Ishikawa (cell line): Measurements from ENCODE around the gene FAM89A.

Experiments used
- CEBPB ChIP-seq: IDR thresholded peaks from 2 replicates; pipeline ENCODE4 v1.6.1; 2012
- CREB1 ChIP-seq: IDR thresholded peaks from 2 replicates; pipeline ENCODE4 v1.6.1; 2012; ENCODE audit warnings: low read depth
- EGR1 ChIP-seq: IDR thresholded peaks from 2 replicates; pipeline ENCODE4 v1.6.1; 2012
- EP300 ChIP-seq: IDR thresholded peaks from 2 replicates; pipeline ENCODE4 v1.6.1; 2012; ENCODE audit warnings: borderline replicate concordance
- FOXM1 ChIP-seq: IDR thresholded peaks from 2 replicates; pipeline ENCODE4 v1.6.1; 2012; ENCODE audit warnings: low read depth, borderline replicate concordance
- NFIC ChIP-seq: IDR thresholded peaks from 2 replicates; pipeline ENCODE4 v1.6.1; 2012
- RAD21 ChIP-seq: IDR thresholded peaks from 2 replicates; pipeline ENCODE4 v1.6.1; 2012; ENCODE audit warnings: low read depth
- TAF1 ChIP-seq: IDR thresholded peaks from 2 replicates; pipeline ENCODE4 v1.6.1; 2012; ENCODE audit warnings: low read depth, mild to moderate bottlenecking
- TCF12 ChIP-seq: IDR thresholded peaks from 2 replicates; pipeline ENCODE4 v1.6.1; 2012; ENCODE audit warnings: low read depth
- TEAD4 ChIP-seq: IDR thresholded peaks from 2 replicates; pipeline ENCODE4 v1.6.1; 2012
- YY1 ChIP-seq: IDR thresholded peaks from 2 replicates; pipeline ENCODE4 v1.6.1; 2012; ENCODE audit warnings: low read depth
- ZBTB7A ChIP-seq: IDR thresholded peaks from 2 replicates; pipeline ENCODE4 v1.6.1; 2012; ENCODE audit warnings: low read depth
- TF ChIP-seq, protein P1 (sequence below): IDR thresholded peaks from 2 replicates; pipeline ENCODE4 v1.6.1; 2012
- TF ChIP-seq, protein P2 (sequence below): IDR thresholded peaks from 2 replicates; pipeline ENCODE4 v1.6.1; 2012; ENCODE audit warnings: low read depth, mild to moderate bottlenecking
- TF ChIP-seq, protein P3 (sequence below): IDR thresholded peaks from 2 replicates; pipeline ENCODE4 v1.6.1; 2012

The FAM89A gene

DNA sequence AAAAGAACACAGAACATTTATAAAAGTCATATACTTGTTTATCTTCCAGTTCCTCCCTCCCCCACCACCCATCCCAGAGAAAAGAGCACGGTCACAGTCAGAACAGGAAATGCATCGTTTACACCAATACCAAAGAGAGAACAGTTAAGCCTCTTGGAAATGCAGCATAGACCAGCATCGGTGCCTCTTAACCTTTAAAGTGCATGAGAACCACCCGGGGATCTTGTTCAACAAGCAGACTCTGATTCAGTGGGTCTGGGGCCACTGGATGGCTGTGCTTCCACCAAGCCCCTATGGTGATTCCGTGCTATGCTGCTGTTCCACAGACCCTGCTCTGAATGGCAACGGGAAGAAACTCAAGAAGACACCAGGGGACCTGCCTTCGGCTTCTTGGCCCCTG is 19.2 kb downstream of the FAM89A start:
- TF ChIP-seq, protein P1, sequence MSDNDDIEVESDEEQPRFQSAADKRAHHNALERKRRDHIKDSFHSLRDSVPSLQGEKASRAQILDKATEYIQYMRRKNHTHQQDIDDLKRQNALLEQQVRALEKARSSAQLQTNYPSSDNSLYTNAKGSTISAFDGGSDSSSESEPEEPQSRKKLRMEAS: no peak
- TF ChIP-seq, protein P2, sequence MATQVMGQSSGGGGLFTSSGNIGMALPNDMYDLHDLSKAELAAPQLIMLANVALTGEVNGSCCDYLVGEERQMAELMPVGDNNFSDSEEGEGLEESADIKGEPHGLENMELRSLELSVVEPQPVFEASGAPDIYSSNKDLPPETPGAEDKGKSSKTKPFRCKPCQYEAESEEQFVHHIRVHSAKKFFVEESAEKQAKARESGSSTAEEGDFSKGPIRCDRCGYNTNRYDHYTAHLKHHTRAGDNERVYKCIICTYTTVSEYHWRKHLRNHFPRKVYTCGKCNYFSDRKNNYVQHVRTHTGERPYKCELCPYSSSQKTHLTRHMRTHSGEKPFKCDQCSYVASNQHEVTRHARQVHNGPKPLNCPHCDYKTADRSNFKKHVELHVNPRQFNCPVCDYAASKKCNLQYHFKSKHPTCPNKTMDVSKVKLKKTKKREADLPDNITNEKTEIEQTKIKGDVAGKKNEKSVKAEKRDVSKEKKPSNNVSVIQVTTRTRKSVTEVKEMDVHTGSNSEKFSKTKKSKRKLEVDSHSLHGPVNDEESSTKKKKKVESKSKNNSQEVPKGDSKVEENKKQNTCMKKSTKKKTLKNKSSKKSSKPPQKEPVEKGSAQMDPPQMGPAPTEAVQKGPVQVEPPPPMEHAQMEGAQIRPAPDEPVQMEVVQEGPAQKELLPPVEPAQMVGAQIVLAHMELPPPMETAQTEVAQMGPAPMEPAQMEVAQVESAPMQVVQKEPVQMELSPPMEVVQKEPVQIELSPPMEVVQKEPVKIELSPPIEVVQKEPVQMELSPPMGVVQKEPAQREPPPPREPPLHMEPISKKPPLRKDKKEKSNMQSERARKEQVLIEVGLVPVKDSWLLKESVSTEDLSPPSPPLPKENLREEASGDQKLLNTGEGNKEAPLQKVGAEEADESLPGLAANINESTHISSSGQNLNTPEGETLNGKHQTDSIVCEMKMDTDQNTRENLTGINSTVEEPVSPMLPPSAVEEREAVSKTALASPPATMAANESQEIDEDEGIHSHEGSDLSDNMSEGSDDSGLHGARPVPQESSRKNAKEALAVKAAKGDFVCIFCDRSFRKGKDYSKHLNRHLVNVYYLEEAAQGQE: no peak
- TF ChIP-seq TAF1: no peak
- no peak for TF ChIP-seq YY1
- TF ChIP-seq TEAD4: no peak
- no peak for TF ChIP-seq EGR1
- no peak for TF ChIP-seq TCF12
- no peak for TF ChIP-seq RAD21
- no peak for TF ChIP-seq ZBTB7A
- TF ChIP-seq CEBPB: no peak
- TF ChIP-seq NFIC: no peak
- no peak for TF ChIP-seq FOXM1
- TF ChIP-seq EP300: no peak
- TF ChIP-seq CREB1: no peak
- TF ChIP-seq, protein P3, sequence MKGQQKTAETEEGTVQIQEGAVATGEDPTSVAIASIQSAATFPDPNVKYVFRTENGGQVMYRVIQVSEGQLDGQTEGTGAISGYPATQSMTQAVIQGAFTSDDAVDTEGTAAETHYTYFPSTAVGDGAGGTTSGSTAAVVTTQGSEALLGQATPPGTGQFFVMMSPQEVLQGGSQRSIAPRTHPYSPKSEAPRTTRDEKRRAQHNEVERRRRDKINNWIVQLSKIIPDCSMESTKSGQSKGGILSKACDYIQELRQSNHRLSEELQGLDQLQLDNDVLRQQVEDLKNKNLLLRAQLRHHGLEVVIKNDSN: no peak

DNA sequence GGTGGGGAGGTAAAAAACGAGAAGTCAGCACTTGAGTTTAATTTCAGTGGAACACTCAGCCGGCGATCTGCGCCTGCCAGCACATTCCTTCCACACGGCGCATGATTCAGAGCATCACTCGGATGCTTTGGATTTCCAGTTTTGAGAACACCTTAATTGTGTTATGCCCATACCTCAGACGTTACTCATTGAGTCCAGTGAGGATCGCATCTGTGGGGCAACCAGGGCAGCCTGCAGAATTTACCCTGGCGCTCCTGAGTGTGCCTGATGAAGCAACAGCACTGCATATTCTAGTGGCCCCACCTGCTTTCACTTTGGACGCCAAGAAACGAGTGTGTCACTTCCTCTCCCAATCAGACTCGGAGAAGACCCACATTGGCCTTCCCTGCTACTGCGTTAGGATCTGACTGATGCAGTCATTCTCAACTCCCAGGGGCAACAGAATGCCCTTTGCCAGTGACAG is 19.9 kb downstream of the FAM89A start:
- TF ChIP-seq FOXM1 (no peak), NFIC (no peak), EGR1 (no peak), TEAD4 (no peak)
- TF ChIP-seq, protein P3: no peak
- TF ChIP-seq, protein P1: no peak

DNA sequence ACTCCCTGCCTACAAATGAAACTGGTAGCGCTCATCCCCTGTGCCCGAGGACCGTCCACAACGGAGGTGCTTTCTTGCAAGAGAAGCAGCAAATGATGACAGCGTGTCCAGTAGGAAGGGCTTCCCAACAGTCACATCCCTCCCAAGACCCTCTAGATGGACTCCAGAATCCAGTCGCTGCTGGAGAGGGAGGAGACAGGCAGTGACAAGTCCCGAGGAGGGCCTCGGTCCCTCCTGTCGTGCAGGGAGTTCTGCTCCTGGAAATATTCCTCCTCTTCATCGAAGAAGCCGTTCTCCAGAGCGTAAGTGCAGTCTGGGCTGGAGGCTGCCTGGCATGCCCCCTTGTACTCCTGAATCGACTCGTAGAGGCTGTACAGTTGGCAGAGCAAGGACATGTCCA is 20.3 kb downstream of the FAM89A start:
- TF ChIP-seq TCF12 (no peak), ZBTB7A (no peak), TEAD4 (no peak)
- TF ChIP-seq, protein P1: no peak

DNA sequence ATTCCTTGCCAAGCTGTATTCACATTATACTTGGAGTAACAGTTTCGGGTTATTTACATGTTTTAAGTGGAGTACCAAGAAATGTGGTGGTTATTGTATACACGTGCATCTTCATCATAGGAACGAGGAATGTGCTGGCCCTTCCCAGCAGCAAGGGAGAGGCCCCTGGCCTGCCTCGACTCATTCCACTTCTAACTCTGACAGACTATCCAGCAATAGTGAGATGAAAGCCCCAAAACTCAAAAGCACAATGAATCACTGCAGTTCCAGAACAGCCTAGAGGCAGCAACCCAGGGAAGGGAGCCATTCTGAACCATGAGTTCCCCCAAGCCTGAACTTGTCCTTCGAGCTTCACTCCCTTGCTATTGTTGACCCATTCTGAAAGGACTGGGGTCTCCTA is 23.1 kb downstream of the FAM89A start:
- TF ChIP-seq, protein P2: no peak
- TF ChIP-seq YY1 (no peak), EP300 (no peak), TAF1 (no peak), TCF12 (no peak), CREB1 (no peak), EGR1 (no peak), ZBTB7A (no peak), CEBPB (no peak), TEAD4 (no peak), RAD21 (no peak), FOXM1 (no peak), NFIC (no peak)
- TF ChIP-seq, protein P3: no peak
- TF ChIP-seq, protein P1: no peak

DNA sequence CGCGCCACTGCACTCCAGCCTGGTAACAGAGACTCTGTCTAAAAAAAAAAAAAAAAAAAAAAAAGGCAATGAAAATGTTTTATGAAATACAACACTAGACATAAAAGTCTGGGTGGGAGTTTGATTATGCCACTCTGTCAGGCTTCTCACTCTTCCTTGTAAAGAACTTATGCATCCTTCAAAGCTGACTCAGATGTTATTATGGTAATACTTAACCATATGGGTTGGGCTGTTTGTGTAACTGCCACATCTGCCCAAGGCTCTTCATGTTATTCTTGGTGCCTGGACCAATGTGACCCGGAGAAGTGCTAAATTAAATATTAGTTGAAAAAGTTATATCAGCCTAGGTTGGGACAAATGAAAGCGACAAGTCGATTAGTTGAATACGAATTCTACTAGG is 23.8 kb downstream of the FAM89A start:
- TF ChIP-seq CEBPB (no peak), RAD21 (no peak), EP300 (no peak), NFIC (no peak), TEAD4 (no peak), EGR1 (no peak), ZBTB7A (no peak)
- TF ChIP-seq, protein P1: no peak
